GM12891 (cell line): ENCODE measurements around the gene FAM149B1.

Experiments
- POLR2A ChIP-seq: IDR thresholded peaks from 2 replicates; pipeline ENCODE4 v1.6.1; 2011; ENCODE audit warnings: low read depth, low read length, control low read depth
- POLR2AphosphoS5 ChIP-seq: IDR thresholded peaks from 2 replicates; pipeline ENCODE4 v1.6.1; 2011; ENCODE audit warnings: low read depth, low read length, control low read depth
- TAF1 ChIP-seq: IDR thresholded peaks from 2 replicates; pipeline ENCODE4 v1.6.1; 2011; ENCODE audit warnings: low read depth, low read length, control low read depth

GRCh38 chr10:73289958-73290357 lies 122.0 kb downstream of the FAM149B1 start:
- no peak for TF ChIP-seq POLR2A
- TF ChIP-seq TAF1 = no peak
- no peak for TF ChIP-seq POLR2AphosphoS5
